G401.6 (cell line): ENCODE data around the gene KRT71.

Experiments used
- FAIRE-seq: peaks from 2 replicates; lab custom pipeline; 2012; peaks lifted over from hg19 to GRCh38; lab: Jason Lieb, UNC

KRT71 gene

DNA sequence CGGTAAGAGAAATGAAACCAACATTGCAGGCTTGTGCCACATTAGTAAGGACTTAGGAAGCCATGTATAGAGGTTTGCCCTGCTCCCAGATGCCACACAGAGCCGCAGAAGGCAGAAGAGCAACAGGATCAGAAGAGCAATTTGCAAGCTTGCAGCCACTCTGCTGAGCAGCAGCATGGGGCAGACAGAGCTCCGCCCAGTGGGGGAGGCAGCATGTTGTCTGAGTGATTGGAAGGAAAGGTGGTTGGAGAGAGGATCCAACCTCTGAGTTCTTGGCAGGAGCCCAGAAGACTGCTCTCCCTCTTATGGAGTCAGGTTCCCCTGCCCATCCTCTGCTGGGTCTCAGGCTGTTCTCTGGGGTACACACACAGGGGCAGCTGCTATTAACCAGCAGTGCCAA, 57.6 kb downstream of the KRT71 start:
- FAIRE-seq = no peak

DNA sequence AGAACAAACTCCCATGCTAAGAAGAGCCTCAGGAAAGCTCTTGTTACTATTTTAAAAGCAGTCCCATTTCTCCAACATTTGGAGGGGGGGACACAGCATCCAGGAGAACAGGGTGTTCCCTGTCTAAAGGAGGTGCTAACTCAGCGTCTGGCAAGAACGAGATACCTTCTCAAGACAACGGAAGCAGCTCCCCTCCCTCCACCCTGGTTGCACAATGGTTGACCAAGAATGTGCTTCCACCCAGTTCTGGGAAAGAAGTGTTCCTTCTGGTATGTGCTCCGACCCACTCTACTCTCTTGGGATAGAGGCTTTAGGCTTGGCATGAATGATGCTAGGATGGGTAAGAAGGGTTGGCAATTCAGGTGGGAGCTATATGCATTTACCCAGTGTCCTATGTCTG, 58.4 kb downstream of the KRT71 start:
- FAIRE-seq = no peak

DNA sequence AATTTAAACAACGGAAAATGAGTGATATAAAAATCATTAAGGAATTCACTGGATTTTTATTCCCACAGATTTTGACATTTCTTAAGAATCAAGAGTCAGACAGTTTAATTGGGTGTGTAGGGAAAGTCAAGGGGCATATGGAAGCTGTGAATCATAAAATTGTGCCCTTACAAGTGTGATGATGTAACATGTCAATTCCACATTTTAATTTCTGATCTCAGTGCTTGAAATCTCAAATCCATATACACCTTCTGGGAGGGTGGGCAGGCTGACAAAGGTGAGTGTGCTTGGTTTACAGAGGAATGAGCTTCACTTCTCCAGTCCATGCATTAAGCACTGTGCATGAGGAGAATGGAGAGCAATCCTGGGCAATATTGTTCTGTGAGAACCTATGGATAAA, 58.8 kb downstream of the KRT71 start:
- FAIRE-seq = no peak
